ENCODE results near the gene LRRC53. TPM values are rescaled to one million over a fixed set of nuclear protein-coding genes. Genes with fewer than 3 reads are reported as not detected.

The LRRC53 gene
- total and polyA plus RNA-seq, 8 donors: not detected

- H3K27ac ChIP-seq: no peak overlapping the region
- DNase-seq: no peak
- intact Hi-C loops (cut with DNase I; ENCODE audit: low total_unique reads): no loop called here
Measured at GRCh38 chr1:74545821-74546220, 33.4 kb upstream of the LRRC53 start.

GRCh38 chr1:74534241-74534640 lies 21.8 kb upstream of the LRRC53 start:
- Histone ChIP-seq H3K27ac (no peak overlapping the region), H3K36me3 (no peaks in the 10 kb centered on the region), H3K4me3 (no peak overlapping the region), H3K27me3 (no peaks in the 10 kb centered on the region), H3K9me3 (no peaks in the 10 kb centered on the region), H3K4me1 (no peaks in the 10 kb centered on the region)
- no peak for DNase-seq
- intact Hi-C loops (cut with DNase I; ENCODE audit: low total_unique reads): no loop called here
- WGBS, 5 donors: 71 to 84% (median 82%) methylated on average over 3 of the region's 3 CpGs
- TF ChIP-seq EP300 (IDR thresholded peaks at IDR 0.05): no peak
- no peak for TF ChIP-seq CTCF (IDR thresholded peaks at IDR 0.05)
- TF ChIP-seq POLR2A (IDR thresholded peaks at IDR 0.05): no peak
- no peak for TF ChIP-seq POLR2AphosphoS5 (IDR thresholded peaks at IDR 0.05)

More at GRCh38 chr1:74545821-74546220, 33.4 kb upstream of the LRRC53 start:
- 86 to 93% (median 92%) methylated on average over 2 of the region's 2 CpGs for WGBS, 5 donors
- Histone ChIP-seq H3K36me3 (no peaks in the 10 kb centered on the region), H3K4me1 (no peaks in the 10 kb centered on the region), H3K9me3 (no peaks in the 10 kb centered on the region), H3K4me3 (no peak overlapping the region), H3K27me3 (no peaks in the 10 kb centered on the region)
- no peak for TF ChIP-seq CTCF (IDR thresholded peaks at IDR 0.05)
- no peak for TF ChIP-seq EP300 (IDR thresholded peaks at IDR 0.05)
- no peak for TF ChIP-seq POLR2AphosphoS5 (IDR thresholded peaks at IDR 0.05)
- no peak for TF ChIP-seq POLR2A (IDR thresholded peaks at IDR 0.05)

- intact Hi-C loops (cut with DNase I; ENCODE audit: low total_unique reads): no loop called here
- H3K27me3 ChIP-seq: no peaks in the 10 kb centered on the region
- H3K9me3 ChIP-seq: no peaks in the 10 kb centered on the region
- H3K27ac ChIP-seq: no peak overlapping the region
- 44 to 72% (median 52%) methylated on average over 1 of the region's 1 CpG for WGBS, 5 donors
- H3K4me1 ChIP-seq: no peaks in the 10 kb centered on the region
- DNase-seq: no peak
- TF ChIP-seq CTCF (IDR thresholded peaks at IDR 0.05) (no peak), POLR2A (IDR thresholded peaks at IDR 0.05) (no peak), POLR2AphosphoS5 (IDR thresholded peaks at IDR 0.05) (no peak), EP300 (IDR thresholded peaks at IDR 0.05) (no peak)
- no peaks in the 10 kb centered on the region for H3K36me3 ChIP-seq
- H3K4me3 ChIP-seq: no peak overlapping the region
Measured at GRCh38 chr1:74531796-74532195, 19.4 kb upstream of the LRRC53 start.

- Histone ChIP-seq H3K9me3 (no peaks in the 10 kb centered on the region), H3K27me3 (no peaks in the 10 kb centered on the region), H3K4me3 (no peak overlapping the region), H3K27ac (no peak overlapping the region), H3K4me1 (no peaks in the 10 kb centered on the region), H3K36me3 (no peaks in the 10 kb centered on the region)
- no peak for TF ChIP-seq CTCF (IDR thresholded peaks at IDR 0.05)
- no peak for TF ChIP-seq EP300 (IDR thresholded peaks at IDR 0.05)
- no peak for DNase-seq
- intact Hi-C loops (cut with DNase I; ENCODE audit: low total_unique reads): no loop called here
Measured at GRCh38 chr1:74530892-74531291, 18.5 kb upstream of the LRRC53 start.
